GM19467 (cell line): ENCODE results near the gene KIRREL2.
"Not testable (repeated sequence)": the region's sequence is repeated elsewhere in the genome, so short reads cannot be mapped to it uniquely, and the experiment has no call there.

Experiments
- ATAC-seq: cut with Tn5 transposase; IDR thresholded peaks from one replicate; pipeline ENCODE4 v1.9.1; 2021; ENCODE audit warnings: mild to moderate bottlenecking, moderate library complexity; ENCODE audit not compliant: unreplicated experiment

The KIRREL2 gene

GRCh38 chr19:35868823-35869326 is 12.2 kb downstream of the KIRREL2 start:
- no peak for ATAC-seq

- peak; percentile 45 for ATAC-seq
These were observed 12.8 kb downstream of the KIRREL2 start for GRCh38 chr19:35869327-35870123.

GRCh38 chr19:35870124-35870736 is 13.5 kb downstream of the KIRREL2 start:
- not testable (repeated sequence) for ATAC-seq

- ATAC-seq: no peak
These were observed 14.1 kb downstream of the KIRREL2 start for GRCh38 chr19:35870798-35871197.

GRCh38 chr19:35871611-35872010 is 14.9 kb downstream of the KIRREL2 start:
- ATAC-seq: no peak

- ATAC-seq: no peak
These were observed 15.5 kb downstream of the KIRREL2 start for GRCh38 chr19:35872180-35872579.

GRCh38 chr19:35874392-35874930 is 17.8 kb downstream of the KIRREL2 start:
- ATAC-seq: no peak

- no peak for ATAC-seq
These were observed 22.4 kb downstream of the KIRREL2 start for GRCh38 chr19:35879068-35879467.

GRCh38 chr19:35879770-35880317 is 23.1 kb downstream of the KIRREL2 start:
- no peak for ATAC-seq

- no peak for ATAC-seq
These were observed 25.6 kb downstream of the KIRREL2 start for GRCh38 chr19:35882114-35882832.

- no peak for ATAC-seq
These were observed 27.2 kb downstream of the KIRREL2 start for GRCh38 chr19:35883882-35884281.

GRCh38 chr19:35885225-35885738 is 28.6 kb downstream of the KIRREL2 start:
- ATAC-seq: no peak

- no peak for ATAC-seq
These were observed 29.2 kb downstream of the KIRREL2 start for GRCh38 chr19:35885904-35886303.

- ATAC-seq: no peak
These were observed 30.5 kb downstream of the KIRREL2 start for GRCh38 chr19:35887197-35887596.

- no peak for ATAC-seq
These were observed 31.7 kb downstream of the KIRREL2 start for GRCh38 chr19:35888398-35888797.

GRCh38 chr19:35889370-35890112 is 32.8 kb downstream of the KIRREL2 start:
- ATAC-seq: no peak

GRCh38 chr19:35890113-35890650 is 33.5 kb downstream of the KIRREL2 start:
- ATAC-seq: no peak

GRCh38 chr19:35891819-35892218 is 35.1 kb downstream of the KIRREL2 start:
- not testable (repeated sequence) for ATAC-seq

GRCh38 chr19:35894342-35894741 is 37.6 kb downstream of the KIRREL2 start:
- ATAC-seq: no peak
